ENCODE measurements around the gene MST1R.

MST1R gene

DNA sequence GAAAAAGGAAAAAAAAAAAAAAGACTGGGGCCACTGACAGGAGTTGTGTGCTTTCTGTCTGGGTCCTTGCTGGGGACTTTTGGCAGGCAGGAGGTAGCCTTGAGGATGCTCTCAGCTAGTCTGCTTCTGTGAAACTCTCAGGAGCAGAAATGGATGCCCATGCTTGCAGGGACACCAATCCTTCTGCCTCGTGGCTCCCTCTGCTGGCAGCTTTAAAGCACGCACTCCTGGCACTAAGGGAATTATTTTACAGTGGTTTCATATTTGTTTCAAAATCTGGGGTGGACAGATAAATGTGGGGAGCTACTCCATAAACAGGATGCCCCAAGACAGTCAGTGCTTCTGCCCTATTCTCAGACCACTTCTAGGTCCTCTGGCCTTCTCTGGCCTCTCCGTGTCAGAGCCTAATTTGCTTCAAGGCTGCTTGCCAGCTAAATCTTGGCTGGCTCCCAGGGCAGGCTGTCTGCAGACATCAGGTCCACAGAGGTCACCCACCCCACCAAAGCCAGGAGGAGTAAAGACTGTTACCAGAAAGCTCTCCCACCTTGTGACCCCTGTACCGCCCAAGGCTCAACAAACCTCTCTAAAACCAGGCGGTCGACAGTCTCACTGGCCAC, 64.4 kb downstream of the MST1R start:
- peak; percentile 52 for DNase-seq (ENCODE audit: low read depth)
